Fibroblast of villous mesenchyme (primary cell): ENCODE results near the gene POMT2. TPM values are rescaled to one million over a fixed set of nuclear protein-coding genes. Genes with fewer than 3 reads are reported as not detected.

Experiments
- DNase-seq: peaks from one replicate; pipeline ENCODE4 v3.0.0-alpha.2; 2010; ENCODE audit warnings: low read depth
- H3K4me3 ChIP-seq: 2 replicates; pipeline ENCODE4 v1.5.1; 2011; ENCODE audit warnings: low read depth, mild to moderate bottlenecking, low read length
- CTCF ChIP-seq: IDR thresholded peaks from 2 replicates; pipeline ENCODE4 v1.5.1; 2012; ENCODE audit warnings: low read depth, mild to moderate bottlenecking, low read length; ENCODE audit not compliant: insufficient read depth
- total RNA-seq: library from RNA; depleted of rRNA; stranded (reverse); fragments of >200 nt; gene quantifications from 2 replicates; pipeline ENCODE4 v1.2.3, GENCODE V29; 2012

Gene POMT2
- total RNA-seq = 17.7 and 18.1 TPM in 2 replicates

GRCh38 chr14:77320238-77320935 lies at the start of gene POMT2:
Gene POMT2, minus strand, starts transcription at chr14:77320883. Its CDS starts 202 bp downstream, at chr14:77320681.
- DNase-seq = peak; percentile 90
- peak within 1 kb of the TSS; percentile 82 for H3K4me3 ChIP-seq
- TF ChIP-seq CTCF = peak; percentile 31

DNA sequence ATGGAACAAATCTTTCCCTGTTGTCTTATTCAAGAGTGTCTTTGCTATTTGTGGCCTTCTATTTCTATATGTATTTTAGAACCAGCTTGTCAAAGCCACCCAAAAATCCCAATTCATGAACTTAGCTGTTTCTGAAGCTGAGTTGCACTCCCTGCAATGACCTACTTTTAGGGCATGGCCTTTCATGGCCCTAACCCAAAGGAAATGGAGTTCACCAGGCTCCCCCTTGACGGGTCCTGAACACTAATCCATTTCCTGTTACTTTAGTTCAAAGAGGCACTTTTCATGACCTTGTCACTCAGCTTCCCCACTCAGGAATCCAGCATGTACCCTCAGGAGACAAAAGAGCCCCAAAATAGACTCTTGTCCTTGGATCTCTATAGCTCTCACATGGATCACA lies 48.6 kb upstream of the POMT2 start:
- no peak overlapping the region for H3K4me3 ChIP-seq
- TF ChIP-seq CTCF = no peak
- DNase-seq = no peak

GRCh38 chr14:77364146-77364545 lies 43.5 kb upstream of the POMT2 start:
- H3K4me3 ChIP-seq = no peak overlapping the region
- TF ChIP-seq CTCF = no peak
- no peak for DNase-seq

GRCh38 chr14:77359626-77360025 lies 38.9 kb upstream of the POMT2 start:
- H3K4me3 ChIP-seq = no peak overlapping the region
- no peak for TF ChIP-seq CTCF
- no peak for DNase-seq

DNA sequence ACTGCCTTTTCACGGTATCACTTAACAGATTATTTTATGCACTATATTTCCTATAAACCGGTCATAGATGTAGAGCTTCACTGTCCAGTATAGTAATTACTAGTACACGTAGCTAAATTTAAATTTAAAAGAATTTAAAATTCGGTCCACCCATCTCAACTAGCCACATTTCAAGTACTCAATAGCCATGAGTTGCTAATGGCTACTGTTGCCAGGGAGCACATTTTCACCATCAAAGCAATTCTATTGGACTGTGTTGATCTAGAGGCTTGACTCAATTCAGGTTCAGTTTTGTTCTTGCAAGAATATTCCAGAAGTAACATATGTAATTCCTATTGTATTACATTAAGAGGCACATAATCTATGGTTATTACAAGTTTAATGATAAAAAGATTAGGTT lies 36.2 kb upstream of the POMT2 start:
- no peak for TF ChIP-seq CTCF
- no peak for DNase-seq
- no peak overlapping the region for H3K4me3 ChIP-seq

GRCh38 chr14:77355811-77356210 lies 35.1 kb upstream of the POMT2 start:
- no peak for TF ChIP-seq CTCF
- no peak for DNase-seq

More at GRCh38 chr14:77355811-77356210, 35.1 kb upstream of the POMT2 start:
- no peak overlapping the region for H3K4me3 ChIP-seq
